Fibroblast of gingiva (primary cell): Measurements from ENCODE around the gene ZFPM1.

ENCODE experiments used
- DNase-seq: peaks from one replicate; pipeline ENCODE4 v3.0.0-alpha.2; 2011; ENCODE audit warnings: low read depth

ZFPM1 gene

GRCh38 chr16:88417684-88418476 is 35.2 kb upstream of the ZFPM1 start:
- DNase-seq: no peak

- no peak for DNase-seq
Measured at GRCh38 chr16:88418869-88419268, 34.2 kb upstream of the ZFPM1 start.

- no peak for DNase-seq
Measured at GRCh38 chr16:88419790-88420189, 33.3 kb upstream of the ZFPM1 start.

GRCh38 chr16:88420496-88420895 is 32.6 kb upstream of the ZFPM1 start:
- no peak for DNase-seq

GRCh38 chr16:88421301-88421700 is 31.8 kb upstream of the ZFPM1 start:
- no peak for DNase-seq

- no peak for DNase-seq
Measured at GRCh38 chr16:88421871-88422433, 31.1 kb upstream of the ZFPM1 start.

- no peak for DNase-seq
Measured at GRCh38 chr16:88422733-88423447, 30.2 kb upstream of the ZFPM1 start.

- no peak for DNase-seq
Measured at GRCh38 chr16:88423448-88423850, 29.6 kb upstream of the ZFPM1 start.

GRCh38 chr16:88424587-88425235 is 28.4 kb upstream of the ZFPM1 start:
- no peak for DNase-seq

GRCh38 chr16:88426018-88426417 is 27.1 kb upstream of the ZFPM1 start:
- DNase-seq: no peak

- no peak for DNase-seq
Measured at GRCh38 chr16:88427376-88427775, 25.7 kb upstream of the ZFPM1 start.

- no peak for DNase-seq
Measured at GRCh38 chr16:88428156-88428555, 24.9 kb upstream of the ZFPM1 start.

GRCh38 chr16:88428616-88429386 is 24.3 kb upstream of the ZFPM1 start:
- no peak for DNase-seq

GRCh38 chr16:88429387-88430184 is 23.5 kb upstream of the ZFPM1 start:
- no peak for DNase-seq

GRCh38 chr16:88430185-88430523 is 22.9 kb upstream of the ZFPM1 start:
- no peak for DNase-seq

GRCh38 chr16:88430524-88431446 is 22.3 kb upstream of the ZFPM1 start:
- no peak for DNase-seq

- no peak for DNase-seq
Measured at GRCh38 chr16:88431651-88432050, 21.4 kb upstream of the ZFPM1 start.

GRCh38 chr16:88432174-88432573 is 20.9 kb upstream of the ZFPM1 start:
- DNase-seq: no peak

GRCh38 chr16:88432753-88433152 is 20.3 kb upstream of the ZFPM1 start:
- no peak for DNase-seq
